ENCODE measurements around the gene CYSLTR2. TPM values are rescaled to one million over a fixed set of nuclear protein-coding genes. Genes with fewer than 3 reads are reported as not detected.
A peak's percentile ranks its signal among the peaks of the same experiment; 100 is the strongest.

Gene CYSLTR2
- total RNA-seq, 1 donor from 2014 or later, result 2.1 TPM

DNA sequence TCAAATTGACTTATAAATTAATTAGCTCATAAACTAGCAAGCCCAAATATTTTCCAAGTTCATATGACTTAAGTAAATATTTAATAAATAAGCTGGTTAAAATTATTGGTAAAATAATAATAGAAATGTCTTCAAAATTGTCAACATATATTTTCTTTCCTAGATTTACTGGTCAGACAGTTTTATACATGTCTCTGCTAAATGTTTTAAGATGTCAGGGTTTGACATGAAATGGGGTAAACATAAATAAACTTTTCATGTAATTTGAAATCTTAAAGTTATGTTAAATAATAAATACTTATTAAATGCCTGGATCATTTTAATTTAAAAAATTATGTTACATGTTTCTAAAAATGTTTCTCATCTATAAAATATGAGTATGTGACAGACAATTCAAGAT, 18.3 kb upstream of the CYSLTR2 start:
- no peak overlapping the region for H2AFZ ChIP-seq (ENCODE audit: low read depth, low read length)
- H3K36me3 Mint-ChIP-seq (ENCODE audit: low read depth, unreplicated experiment), result no peaks in the 10 kb centered on the region
- no peak overlapping the region for H3K27ac ChIP-seq (ENCODE audit: low read depth, low read length)
- no peaks in the 10 kb centered on the region for H3K4me1 ChIP-seq (ENCODE audit: insufficient read depth, low read length)
- no peaks in the 10 kb centered on the region for H3K36me3 ChIP-seq (ENCODE audit: insufficient read depth, low read length)
- peaks cover 4% of the 10 kb centered on the region for H3K27me3 Mint-ChIP-seq (ENCODE audit: low read depth, unreplicated experiment)
- no peaks in the 10 kb centered on the region for H3K9me3 ChIP-seq (ENCODE audit: insufficient read depth, low read depth, low read length)
- no peaks in the 10 kb centered on the region for H4K20me1 ChIP-seq (ENCODE audit: insufficient read depth, low read length)
- H3K27me3 ChIP-seq (ENCODE audit: insufficient read depth, low read length), result no peaks in the 10 kb centered on the region
- H3K4me1 Mint-ChIP-seq (ENCODE audit: low read depth, unreplicated experiment), result peaks cover 24% of the 10 kb centered on the region
- peaks cover 4% of the 10 kb centered on the region for H3K9me3 Mint-ChIP-seq (ENCODE audit: unreplicated experiment)
- FAIRE-seq, result no peak
- H3K27ac Mint-ChIP-seq (ENCODE audit: unreplicated experiment), result no peak overlapping the region
- H3K4me3 ChIP-seq (ENCODE audit: insufficient read depth, low read depth, low read length), result no peak overlapping the region
- H3K79me2 ChIP-seq (ENCODE audit: insufficient read depth, low read length), result no peaks in the 10 kb centered on the region
- no peak overlapping the region for H3K4me2 ChIP-seq (ENCODE audit: low read length)
- no peak overlapping the region for H3K9ac ChIP-seq (ENCODE audit: low read length)
- H3K4me3 Mint-ChIP-seq (ENCODE audit: unreplicated experiment), result no peak overlapping the region
- no peak for TF ChIP-seq EZH2 (IDR thresholded peaks at IDR 0.05; ENCODE audit: insufficient read depth, low read length)
- no peak for TF ChIP-seq CTCF (IDR thresholded peaks at IDR 0.05; ENCODE audit: insufficient read depth, low read depth, low read length)
- no peak for DNase-seq (ENCODE audit: low read depth)

GRCh38 chr13:48636550-48636949, 17.2 kb upstream of the CYSLTR2 start:
- no peak for FAIRE-seq
- no peaks in the 10 kb centered on the region for H3K4me1 ChIP-seq (ENCODE audit: insufficient read depth, low read length)

More at GRCh38 chr13:48636550-48636949, 17.2 kb upstream of the CYSLTR2 start:
- Mint-ChIP-seq H3K36me3 (ENCODE audit: low read depth, unreplicated experiment) (no peaks in the 10 kb centered on the region), H3K9me3 (ENCODE audit: unreplicated experiment) (peaks cover 8% of the 10 kb centered on the region), H3K4me1 (ENCODE audit: low read depth, unreplicated experiment) (peaks cover 19% of the 10 kb centered on the region), H3K27ac (ENCODE audit: unreplicated experiment) (peak overlapping the region; percentile 73), H3K27me3 (ENCODE audit: low read depth, unreplicated experiment) (peaks cover 4% of the 10 kb centered on the region), H3K4me3 (ENCODE audit: unreplicated experiment) (no peak overlapping the region)
- Histone ChIP-seq H3K27ac (ENCODE audit: low read depth, low read length) (no peak overlapping the region), H3K9ac (ENCODE audit: low read length) (no peak overlapping the region), H3K27me3 (ENCODE audit: insufficient read depth, low read length) (no peaks in the 10 kb centered on the region), H3K9me3 (ENCODE audit: insufficient read depth, low read depth, low read length) (no peaks in the 10 kb centered on the region), H4K20me1 (ENCODE audit: insufficient read depth, low read length) (no peaks in the 10 kb centered on the region), H2AFZ (ENCODE audit: low read depth, low read length) (no peak overlapping the region), H3K4me2 (ENCODE audit: low read length) (no peak overlapping the region), H3K4me3 (ENCODE audit: insufficient read depth, low read depth, low read length) (no peak overlapping the region), H3K79me2 (ENCODE audit: insufficient read depth, low read length) (no peaks in the 10 kb centered on the region), H3K36me3 (ENCODE audit: insufficient read depth, low read length) (no peaks in the 10 kb centered on the region)
- DNase-seq (ENCODE audit: low read depth), result peak; percentile 84
- TF ChIP-seq CTCF (IDR thresholded peaks at IDR 0.05; ENCODE audit: insufficient read depth, low read depth, low read length), result no peak
- TF ChIP-seq EZH2 (IDR thresholded peaks at IDR 0.05; ENCODE audit: insufficient read depth, low read length), result no peak
